GM23338 (cell line): Measurements from ENCODE around the gene RELCH.

Experiments
- CREB1 ChIP-seq: fragments of 250-450 bp; sonication (Bioruptor Pico); IDR thresholded peaks from 2 replicates; pipeline ENCODE4 v1.5.0; 2020; ENCODE audit warnings: low read depth, mild to moderate bottlenecking, moderate library complexity
- CTCF ChIP-seq, 2 experiments: fragments of 200-600 bp in 1 of 2; sonication (generic) in 1 of 2; conservative IDR thresholded peaks; 2 replicates each; pipeline versions ENCODE4 v1.5.1 to v1.6.1; 2016 to 2017; ENCODE audit warnings: antibody characterized with exemption in 2 of 2, low read depth in 2 of 2, mild to moderate bottlenecking in 2 of 2, moderate library complexity in 1 of 2
- ETS1 ChIP-seq: IDR thresholded peaks from 2 replicates; pipeline ENCODE4 v1.6.1; 2016; ENCODE audit warnings: antibody characterized with exemption
- EZH2 ChIP-seq: fragments of 200-600 bp; sonication (generic); IDR thresholded peaks from one replicate; pipeline ENCODE4 v1.8.0; 2017; ENCODE audit warnings: antibody characterized with exemption, mild to moderate bottlenecking, low read depth; ENCODE audit not compliant: unreplicated experiment
- EZH2phosphoT487 ChIP-seq: fragments of 200-600 bp; sonication (generic); IDR thresholded peaks from one replicate; pipeline ENCODE4 v1.8.1; 2018; ENCODE audit warnings: antibody characterized with exemption; ENCODE audit not compliant: unreplicated experiment
- JUNB ChIP-seq: IDR thresholded peaks from one replicate; pipeline ENCODE4 v1.6.1; 2016; ENCODE audit warnings: antibody characterized with exemption; ENCODE audit not compliant: unreplicated experiment
- NANOG ChIP-seq: IDR thresholded peaks from 2 replicates; pipeline ENCODE4 v1.6.1; 2016; ENCODE audit warnings: antibody characterized with exemption, borderline replicate concordance
- POLR2AphosphoS5 ChIP-seq: IDR thresholded peaks from 2 replicates; pipeline ENCODE4 v1.6.1; 2016; ENCODE audit warnings: antibody characterized with exemption, low read depth
- REST ChIP-seq: IDR thresholded peaks from one replicate; pipeline ENCODE4 v1.6.1; 2018; ENCODE audit warnings: antibody characterized with exemption; ENCODE audit not compliant: unreplicated experiment
- STAT1 ChIP-seq: IDR thresholded peaks from one replicate; pipeline ENCODE4 v1.6.1; 2016; ENCODE audit warnings: antibody characterized with exemption; ENCODE audit not compliant: unreplicated experiment
- ZNF114 ChIP-seq: fragments of 250-450 bp; sonication (Bioruptor Pico); IDR thresholded peaks from 2 replicates; pipeline ENCODE4 v1.5.0; 2020; ENCODE audit warnings: mild to moderate bottlenecking, moderate library complexity
- ZNF331 ChIP-seq: fragments of 250-450 bp; sonication (Bioruptor Pico); IDR thresholded peaks from 2 replicates; pipeline ENCODE4 v1.5.0; 2020; ENCODE audit warnings: low read depth, mild to moderate bottlenecking, moderate library complexity
- ZNF462 ChIP-seq: fragments of 250-450 bp; sonication (Bioruptor Pico); IDR thresholded peaks from 2 replicates; pipeline ENCODE4 v1.5.0; 2020; ENCODE audit warnings: mild to moderate bottlenecking, moderate library complexity

- TF ChIP-seq CTCF (conservative IDR thresholded peaks at IDR 0.05; ENCODE audit: low read depth in 2 of 2) (no peak), ZNF462 (CRISPR knock-in tag) (no peak), POLR2AphosphoS5 (no peak), STAT1 (no peak), REST (no peak), JUNB (no peak), EZH2 (no peak), EZH2phosphoT487 (no peak), NANOG (no peak), ETS1 (no peak), CREB1 (no peak), ZNF114 (no peak), ZNF331 (no peak)
Measured at GRCh38 chr18:62336618-62337017, 149.6 kb downstream of the RELCH start.
